Fibroblast of villous mesenchyme (primary cell): ENCODE results near the gene SCN3B. TPM values are rescaled to one million over a fixed set of nuclear protein-coding genes. Genes with fewer than 3 reads are reported as not detected.
A peak's percentile ranks its signal among the peaks of the same experiment; 100 is the strongest.

Experiments
- DNase-seq: peaks from one replicate; pipeline ENCODE4 v3.0.0-alpha.2; 2010; ENCODE audit warnings: low read depth
- H3K4me3 ChIP-seq: 2 replicates; pipeline ENCODE4 v1.5.1; 2011; ENCODE audit warnings: low read depth, mild to moderate bottlenecking, low read length
- CTCF ChIP-seq: IDR thresholded peaks from 2 replicates; pipeline ENCODE4 v1.5.1; 2012; ENCODE audit warnings: low read depth, mild to moderate bottlenecking, low read length; ENCODE audit not compliant: insufficient read depth
- total RNA-seq: library from RNA; depleted of rRNA; stranded (reverse); fragments of >200 nt; gene quantifications from 2 replicates; pipeline ENCODE4 v1.2.3, GENCODE V29; 2012

SCN3B gene
- total RNA-seq, 1 donor: 0.43 TPM

GRCh38 chr11:123593570-123593969, 60.9 kb downstream of the SCN3B start:
- H3K4me3 ChIP-seq: no peak overlapping the region
- DNase-seq: no peak
- no peak for TF ChIP-seq CTCF

DNA sequence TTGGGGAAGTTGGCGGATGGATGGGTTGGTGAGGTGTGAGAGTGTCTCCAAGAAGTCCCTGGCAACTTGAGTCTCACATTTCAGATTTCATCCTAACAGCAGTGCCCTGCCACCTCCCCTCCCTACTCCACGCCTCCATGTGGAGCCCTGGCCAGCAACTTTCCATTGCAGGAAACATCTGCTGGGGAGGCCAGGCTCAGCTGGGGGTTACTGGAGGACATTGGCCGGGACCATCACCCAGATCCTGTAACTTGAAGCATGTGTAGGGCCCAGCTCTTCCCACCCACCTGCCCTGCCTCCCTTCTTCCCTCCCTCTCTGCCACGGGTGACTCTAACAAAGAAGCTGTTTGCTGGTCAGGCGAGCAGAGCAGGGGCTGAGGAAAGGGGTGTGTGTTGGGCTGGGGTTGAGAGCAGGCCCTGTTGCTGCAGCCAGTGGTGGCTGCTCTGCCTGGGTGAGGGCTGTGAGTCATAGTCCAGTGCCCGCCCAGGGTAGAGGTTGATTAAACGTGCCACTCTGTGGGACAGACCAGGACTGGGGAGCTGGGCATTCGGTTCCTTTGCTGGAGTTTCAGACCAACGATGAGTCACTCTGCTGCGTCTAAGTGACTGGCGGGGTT, 64.0 kb downstream of the SCN3B start:
- peak; percentile 7 for DNase-seq
- no peak for TF ChIP-seq CTCF
- no peak overlapping the region for H3K4me3 ChIP-seq

DNA sequence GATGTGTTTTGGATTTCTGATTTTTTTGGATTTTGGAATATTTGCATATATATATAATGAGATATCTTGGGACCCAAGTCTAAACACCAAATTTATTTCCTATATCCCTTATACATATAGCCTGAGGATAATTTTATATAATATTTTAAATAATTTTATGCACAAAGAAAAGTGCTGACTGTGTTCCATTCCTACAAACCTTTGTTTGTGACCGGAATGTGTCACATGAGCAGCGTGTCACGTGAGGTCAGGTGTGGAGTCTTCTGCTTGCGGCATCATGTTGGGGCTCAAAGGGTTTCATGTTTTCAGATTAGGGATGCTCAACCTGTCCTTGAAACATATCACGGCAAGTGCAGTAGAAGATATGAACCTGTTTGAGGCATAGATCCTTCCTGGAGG, 65.6 kb downstream of the SCN3B start:
- no peak for DNase-seq
- no peak for TF ChIP-seq CTCF
- no peak overlapping the region for H3K4me3 ChIP-seq

GRCh38 chr11:123588117-123588863, 66.1 kb downstream of the SCN3B start:
- H3K4me3 ChIP-seq: no peak overlapping the region
- DNase-seq: no peak
- no peak for TF ChIP-seq CTCF

GRCh38 chr11:123587559-123587958, 66.9 kb downstream of the SCN3B start:
- H3K4me3 ChIP-seq: no peak overlapping the region
- DNase-seq: no peak
- TF ChIP-seq CTCF: no peak

GRCh38 chr11:123587044-123587443, 67.4 kb downstream of the SCN3B start:
- H3K4me3 ChIP-seq: no peak overlapping the region
- no peak for DNase-seq

More at GRCh38 chr11:123587044-123587443, 67.4 kb downstream of the SCN3B start:
- TF ChIP-seq CTCF: no peak
